H1 (cell line): ENCODE results near the gene CXXC5. TPM values are rescaled to one million over a fixed set of nuclear protein-coding genes. Genes with fewer than 3 reads are reported as not detected.

Experiments
- CTCF ChIA-PET: fragments of 300-600 bp; sonication (Branson Sonifier 250); formaldehyde crosslinking; loops from one replicate; lab custom pipeline; 2021; ENCODE audit not compliant: partially characterized antibody; lab: Charles Lee
- POLR2A ChIA-PET: fragments of 300-600 bp; sonication (Branson Sonifier 250); formaldehyde crosslinking; loops from one replicate; lab custom pipeline; 2021; ENCODE audit warnings: inconsistent platforms; ENCODE audit not compliant: partially characterized antibody; lab: Charles Lee
- DNase-seq, 2 experiments: peaks; one replicate each; pipeline versions ENCODE4 v3.0.0 to v3.0.0-alpha.2; 2010 to 2022; ENCODE audit warnings: low spot score in 2 of 2, low read depth in 1 of 2, mixed read lengths in 1 of 2
- FAIRE-seq: peaks from 2 replicates; lab custom pipeline; 2011; peaks lifted over from hg19 to GRCh38; lab: Jason Lieb, UNC
- H2AFZ ChIP-seq: 2 replicates; pipeline ENCODE4 v1.8.1; 2012; ENCODE audit warnings: low read length, inconsistent platforms
- H2AK5ac ChIP-seq: 2 replicates; pipeline ENCODE4 v1.6.1; 2013; ENCODE audit warnings: low read depth, low read length
- H2BK120ac ChIP-seq: replicated peaks from 2 replicates; pipeline ENCODE3; 2013; ENCODE audit warnings: low read depth, low read length, inconsistent platforms
- H2BK12ac ChIP-seq: 2 replicates; pipeline ENCODE4 v1.6.1; 2013; ENCODE audit warnings: low read depth, low read length
- H2BK15ac ChIP-seq: 2 replicates; pipeline ENCODE4 v1.6.1; 2013; ENCODE audit warnings: low read length
- H2BK20ac ChIP-seq: 2 replicates; pipeline ENCODE4 v1.6.1; 2013; ENCODE audit warnings: low read length
- H2BK5ac ChIP-seq: 2 replicates; pipeline ENCODE4 v1.6.1; 2013; ENCODE audit warnings: low read depth, low read length
- H3K14ac ChIP-seq: 2 replicates; pipeline ENCODE4 v1.6.1; 2013; ENCODE audit warnings: inconsistent platforms; ENCODE audit not compliant: insufficient read length
- H3K18ac ChIP-seq: 2 replicates; pipeline ENCODE4 v1.6.1; 2013; ENCODE audit warnings: low read length; ENCODE audit errors: extremely low read depth
- H3K23ac ChIP-seq: 2 replicates; pipeline ENCODE4 v1.6.1; 2013; ENCODE audit warnings: inconsistent platforms; ENCODE audit not compliant: insufficient read length
- H3K23me2 ChIP-seq: 2 replicates; pipeline ENCODE4 v1.6.1; 2013; ENCODE audit warnings: low read depth, low read length
- H3K27ac ChIP-seq: 2 replicates; pipeline ENCODE4 v1.6.1; 2011; ENCODE audit warnings: low read depth, low read length, inconsistent platforms
- H3K27me3 ChIP-seq, 4 experiments: replicated peaks in 1 of 4; 1 replicate in 1 of 4; 2 replicates in 3 of 4; pipeline versions ENCODE4 v1.6.1 to v1.8.1; 2011 to 2013; ENCODE audit warnings: low read length in 3 of 4, mild to moderate bottlenecking in 3 of 4, inconsistent platforms in 2 of 4, mixed read lengths in 2 of 4, moderate library complexity in 1 of 4; ENCODE audit not compliant: control insufficient read depth in 3 of 4, insufficient read depth in 3 of 4; ENCODE audit errors: extremely low read depth in 1 of 4
- H3K36me3 ChIP-seq, 4 experiments: 2 replicates each; pipeline versions ENCODE4 v1.6.1 to v1.8.1; 2011 to 2013; ENCODE audit warnings: mild to moderate bottlenecking in 4 of 4, low read length in 3 of 4, moderate library complexity in 2 of 4, control low read depth in 1 of 4, inconsistent platforms in 1 of 4; ENCODE audit not compliant: insufficient read depth in 4 of 4, control insufficient read depth in 2 of 4
- H3K4ac ChIP-seq: replicated peaks from 2 replicates; pipeline ENCODE3; 2013; ENCODE audit warnings: low read length, low read depth, mixed read lengths, inconsistent platforms; ENCODE audit not compliant: insufficient read length
- H3K4me1 ChIP-seq, 4 experiments: replicated peaks in 1 of 4; 1 replicate in 1 of 4; 2 replicates in 3 of 4; pipeline versions ENCODE4 v1.6.1 to v1.8.1; 2011 to 2013; ENCODE audit warnings: low read length in 3 of 4, inconsistent platforms in 2 of 4, mixed read lengths in 1 of 4; ENCODE audit not compliant: insufficient read depth in 4 of 4, control insufficient read depth in 3 of 4
- H3K4me2 ChIP-seq, 2 experiments: 2 replicates each; pipeline versions ENCODE4 v1.6.1 to v1.8.1; 2011 to 2013; ENCODE audit warnings: low read depth in 2 of 2, low read length in 2 of 2, control low read depth in 1 of 2, inconsistent platforms in 1 of 2, mild to moderate bottlenecking in 1 of 2; ENCODE audit not compliant: insufficient read depth in 1 of 2
- H3K4me3 ChIP-seq, 4 experiments: fragments of 200-600, 300-600 bp in 1 of 4; sonication (generic), shearing (Covaris generic), sonication (Bioruptor Twin) in 1 of 4; 2 replicates each; pipeline versions ENCODE4 v1.5.1 to v1.8.1; 2011 to 2016; ENCODE audit warnings: low read length in 4 of 4, low read depth in 3 of 4, control low read depth in 2 of 4, inconsistent platforms in 2 of 4, mild to moderate bottlenecking in 2 of 4, mixed read lengths in 1 of 4, moderate library complexity in 1 of 4; ENCODE audit not compliant: insufficient read depth in 2 of 4; ENCODE audit errors: extremely low read depth in 1 of 4
- H3K56ac ChIP-seq: replicated peaks from 2 replicates; pipeline ENCODE3; 2013; ENCODE audit warnings: low read depth, mild to moderate bottlenecking, mixed read lengths, low read length, inconsistent platforms; ENCODE audit not compliant: insufficient read length
- H3K79me1 ChIP-seq: 2 replicates; pipeline ENCODE4 v1.6.1; 2013; ENCODE audit warnings: low read depth, low read length, control low read depth
- H3K79me2 ChIP-seq, 2 experiments: 2 replicates each; pipeline versions ENCODE4 v1.6.1 to v1.8.1; 2012 to 2013; ENCODE audit warnings: low read length in 2 of 2, mild to moderate bottlenecking in 2 of 2, inconsistent platforms in 1 of 2; ENCODE audit not compliant: insufficient read depth in 2 of 2, control insufficient read depth in 1 of 2
- H3K9ac ChIP-seq, 4 experiments: replicated peaks in 1 of 4; 1 replicate in 1 of 4; 2 replicates in 3 of 4; pipeline versions ENCODE4 v1.6.1 to v1.8.1; 2011 to 2013; ENCODE audit warnings: low read depth in 3 of 4, low read length in 3 of 4, control low read depth in 2 of 4, mild to moderate bottlenecking in 2 of 4, moderate library complexity in 2 of 4, inconsistent platforms in 1 of 4; ENCODE audit errors: extremely low read depth in 1 of 4
- H3K9me3 ChIP-seq, 2 experiments: 2 replicates each; pipeline versions ENCODE4 v1.6.1 to v1.8.1; 2012 to 2013; ENCODE audit warnings: mild to moderate bottlenecking in 2 of 2, moderate library complexity in 2 of 2, control low read depth in 1 of 2, inconsistent platforms in 1 of 2, low read depth in 1 of 2, low read length in 1 of 2, mixed read lengths in 1 of 2; ENCODE audit not compliant: insufficient read depth in 2 of 2
- H4K20me1 ChIP-seq, 2 experiments: replicated peaks in 1 of 2; 2 replicates each; pipeline versions ENCODE3 to v1.8.1; 2011 to 2013; ENCODE audit warnings: inconsistent platforms in 2 of 2, low read length in 2 of 2, mild to moderate bottlenecking in 1 of 2; ENCODE audit not compliant: insufficient read depth in 2 of 2, control insufficient read depth in 1 of 2
- H4K5ac ChIP-seq: 2 replicates; pipeline ENCODE4 v1.6.1; 2013; ENCODE audit warnings: low read length, low read depth, mixed read lengths, inconsistent platforms; ENCODE audit not compliant: insufficient read length
- H4K8ac ChIP-seq: 2 replicates; pipeline ENCODE4 v1.8.0; 2013; ENCODE audit warnings: mild to moderate bottlenecking, moderate library complexity, low read length, inconsistent platforms; ENCODE audit not compliant: insufficient read depth; ENCODE audit errors: extremely low read depth
- H4K91ac ChIP-seq: replicated peaks from 2 replicates; pipeline ENCODE3; 2013; ENCODE audit warnings: low read length, mixed read lengths, inconsistent platforms; ENCODE audit not compliant: insufficient read length
- BACH1 ChIP-seq: IDR thresholded peaks from 2 replicates; pipeline ENCODE4 v1.6.1; 2012; ENCODE audit warnings: low read length, improper control_type of control experiment
- SIN3A ChIP-seq, 2 experiments: IDR thresholded peaks in 1 of 2; conservative IDR thresholded peaks in 1 of 2; 2 replicates each; pipeline ENCODE4 v1.6.1; 2011 to 2012; ENCODE audit warnings: low read length in 2 of 2, improper control_type of control experiment in 1 of 2, low read depth in 1 of 2, mild to moderate bottlenecking in 1 of 2
- WGBS, 2 experiments: shearing (Covaris generic) in 1 of 2; methylation state at CpG; one replicate each; pipeline versions ENCODE4 v1.1.6 to v1.1.7; 2013 to 2015; ENCODE audit warnings: low lambda C conversion rate in 2 of 2, mixed read lengths in 2 of 2, inconsistent platforms in 1 of 2, low coverage in 1 of 2, missing lambda C conversion rate in 1 of 2; ENCODE audit not compliant: insufficient replicate concordance in 2 of 2, insufficient coverage in 1 of 2, insufficient read length in 1 of 2; ENCODE audit errors: extremely low coverage in 1 of 2, missing lambda C conversion rate in 1 of 2; 5-methylcytosine and 5-hydroxymethylcytosine counted together
- polyA plus RNA-seq, 7 experiments: library from polyadenylated mRNA; depleted of rRNA in 3 of 7; stranded (reverse) in 5 of 7; unstranded in 2 of 7; fragments of >200 nt in 5 of 7; fragments of 200-250 nt in 2 of 7; gene quantifications; 1 replicate in 5 of 7; 2 replicates in 1 of 7; 4 replicates in 1 of 7; pipeline versions ENCODE4 v1.2.1 to v1.2.3, GENCODE V29; 2011 to 2013; ENCODE audit warnings: missing spikeins in 2 of 7, mixed read lengths in 2 of 7
- total RNA-seq: library from RNA; stranded (reverse); fragmentation: NEBNext Ultra II Directional; extraction: Animal tissue kit (Norgen Biotek cat#: 25700); gene quantifications from 2 replicates; pipeline ENCODE4 v1.2.1, GENCODE V29; 2021

Gene CXXC5
- total and polyA plus RNA-seq, 2 of the 8 experiments (the other 6 are each of a cell fraction or from before 2014, with no cell fraction given), result 61.4 to 74.0 TPM

- Histone ChIP-seq H2AK5ac (peak overlapping the region; percentile 96), H4K8ac (no peak overlapping the region), H3K4ac (peak overlapping the region; percentile 36), H2AFZ (no peak overlapping the region), H2BK12ac (peak overlapping the region; percentile 51), H3K18ac (no peak overlapping the region; the same call in 1 of the 2 replicates), H3K4me2 (peak overlapping the region; percentile 91 to 97), H3K9me3 (no peaks in the 10 kb centered on the region), H2BK120ac (peak overlapping the region; percentile 27), H3K23ac (no peak overlapping the region), H3K9ac (no peak overlapping the region), H3K79me2 (peaks cover 42 to 77% of the 10 kb centered on the region in 2 experiments), H4K20me1 (peaks cover 34 to 42% of the 10 kb centered on the region in 2 experiments), H3K36me3 (no peaks in the 10 kb centered on the region), H4K5ac (no peak overlapping the region), H3K27ac (no peak overlapping the region), H2BK5ac (peak overlapping the region; percentile 44; the same call in 1 of the 2 replicates), H3K56ac (no peak overlapping the region), H3K4me1 (peaks cover 20 to 53% (median 50%) of the 10 kb centered on the region in 4 experiments), H4K91ac (no peak overlapping the region), H2BK15ac (peak overlapping the region; percentile 97; the same call in 1 of the 2 replicates), H3K14ac (no peak overlapping the region), H3K4me3 (peak overlapping the region in 3 of 4 experiments; percentile 2 to 90 (median 14); a peak in 5 of 8 replicates), H2BK20ac (peak overlapping the region; percentile 40; the same call in 1 of the 2 replicates)
- 20% methylated on average over 17 of the region's 23 CpGs; no CpG with 5 or more reads in 1 of the 2 experiments for WGBS, 2 experiments
- CTCF ChIA-PET, result interaction anchor here (0.7 to 14.5 kb wide), 12 partner anchors 9 to 317 kb away, joined by 3 to 224 read pairs (median 4); no protein-coding TSS in a partner anchor
- DNase-seq, result peak in 1 of 2 experiments; percentile 90
- FAIRE-seq, result no peak
- TF ChIP-seq SIN3A (conservative IDR thresholded peaks at IDR 0.05 in 1 of 2, IDR thresholded peaks at IDR 0.05 in 1 of 2; ENCODE audit: low read depth in 1 of 2, low read length in 2 of 2), result no peak; a peak in 1 of 4 replicates
- TF ChIP-seq BACH1, result 0 out of 2 replicates have a peak, but pooled peaks have one; percentile 4
- TF ChIP-seq, all 59 proteins: peak for 1
- peaks cover 39% of the 10 kb centered on the region for H3K79me1 ChIP-seq
- H3K23me2 ChIP-seq, result peaks cover 21% of the 10 kb centered on the region
- H3K27me3 ChIP-seq, result peaks cover 0 to 4% (median 0%) of the 10 kb centered on the region in 4 experiments; a peak in 2 of 7 replicates
- POLR2A ChIA-PET, result interaction anchor here (0.7 to 14.7 kb wide), 16 partner anchors 8 to 112 kb away, joined by 3 to 212 read pairs (median 4); no protein-coding TSS in a partner anchor
Observed at GRCh38 chr5:139651853-139652787, 4.0 kb downstream of the CXXC5 start.
